Panc1 (cell line): Measurements from ENCODE around the gene CACNA1G.

Experiments used
- CTCF ChIP-seq: fragments of 450-650 bp; IDR thresholded peaks from 2 replicates; pipeline ENCODE4 v1.5.1; 2017; ENCODE audit warnings: mild to moderate bottlenecking
- POLR2AphosphoS5 ChIP-seq: IDR thresholded peaks from 2 replicates; pipeline ENCODE4 v1.6.1; 2012; ENCODE audit warnings: mild to moderate bottlenecking, low read depth, low read length, moderate library complexity
- REST ChIP-seq, 2 experiments: IDR thresholded peaks; 2 replicates each; pipeline ENCODE4 v1.6.1; 2011 to 2012; ENCODE audit warnings: low read depth in 2 of 2, control low read depth in 1 of 2, low read length in 1 of 2, mild to moderate bottlenecking in 1 of 2, moderate library complexity in 1 of 2; ENCODE audit not compliant: insufficient read depth in 1 of 2
- SIN3A ChIP-seq: IDR thresholded peaks from 2 replicates; pipeline ENCODE4 v1.6.1; 2012; ENCODE audit warnings: low read depth, mild to moderate bottlenecking, low read length, moderate library complexity, borderline replicate concordance; ENCODE audit not compliant: insufficient read depth

GRCh38 chr17:50524838-50525237, 35.7 kb upstream of the CACNA1G start:
- TF ChIP-seq CTCF (no peak), SIN3A (no peak), REST (IDR thresholded peaks at IDR 0.05; ENCODE audit: insufficient read depth in 1 of 2, low read depth in 2 of 2, low read length in 1 of 2) (no peak), POLR2AphosphoS5 (no peak)
